Osteoblast (primary cell): ENCODE results near the gene FNDC3B. TPM values are rescaled to one million over a fixed set of nuclear protein-coding genes. Genes with fewer than 3 reads are reported as not detected.

ENCODE experiments used
- DNase-seq: peaks from one replicate; pipeline ENCODE4 v3.0.0; 2011; ENCODE audit warnings: low spot score, mixed read lengths; ENCODE audit not compliant: insufficient read length; ENCODE audit errors: missing footprints
- H2AFZ ChIP-seq: 2 replicates; pipeline ENCODE4 v1.6.0; 2011; ENCODE audit warnings: mild to moderate bottlenecking, low read length
- H3K27ac ChIP-seq: 2 replicates; pipeline ENCODE4 v1.5.1; 2011; ENCODE audit warnings: mild to moderate bottlenecking, low read depth, low read length, moderate library complexity
- H3K27me3 ChIP-seq: 2 replicates; pipeline ENCODE4 v1.6.0; 2012; ENCODE audit warnings: mild to moderate bottlenecking, control low read depth, inconsistent platforms, low read length, moderate library complexity; ENCODE audit not compliant: insufficient read depth
- H3K36me3 ChIP-seq: 2 replicates; pipeline ENCODE4 v1.5.1; 2011; ENCODE audit warnings: mild to moderate bottlenecking, low read length, control low read depth, moderate library complexity; ENCODE audit not compliant: insufficient read depth
- H3K4me1 ChIP-seq: 2 replicates; pipeline ENCODE4 v1.5.1; 2011; ENCODE audit warnings: mild to moderate bottlenecking, low read length, control low read depth, moderate library complexity; ENCODE audit not compliant: insufficient read depth
- H3K4me2 ChIP-seq: 2 replicates; pipeline ENCODE4 v1.6.0; 2011; ENCODE audit warnings: mild to moderate bottlenecking, low read length; ENCODE audit not compliant: insufficient read depth
- H3K4me3 ChIP-seq: fragments of 200-600 bp; sonication (generic); 3 replicates; pipeline ENCODE4 v1.5.1; 2012; ENCODE audit warnings: mild to moderate bottlenecking, low read length, inconsistent platforms; ENCODE audit not compliant: insufficient read depth
- H3K79me2 ChIP-seq: 2 replicates; pipeline ENCODE4 v1.6.0; 2012; ENCODE audit warnings: mild to moderate bottlenecking, low read length, control low read depth, inconsistent platforms; ENCODE audit not compliant: insufficient read depth
- H3K9me3 ChIP-seq: 2 replicates; pipeline ENCODE4 v1.5.1; 2011; ENCODE audit warnings: low read depth, low read length, control low read depth
- H4K20me1 ChIP-seq: 2 replicates; pipeline ENCODE4 v1.6.0; 2012; ENCODE audit warnings: mild to moderate bottlenecking, low read length, control low read depth; ENCODE audit not compliant: insufficient read depth
- CTCF ChIP-seq: IDR thresholded peaks from 2 replicates; pipeline ENCODE4 v1.5.1; 2011; ENCODE audit warnings: mild to moderate bottlenecking, low read depth, low read length, moderate library complexity; ENCODE audit errors: extremely low read depth
- total RNA-seq: library from RNA; depleted of rRNA; stranded (reverse); fragments of >200 nt; gene quantifications from 2 replicates; pipeline ENCODE4 v1.2.3, GENCODE V29; 2012

FNDC3B gene
- total RNA-seq, 1 donor = 179 TPM

- H3K9me3 ChIP-seq = no peaks in the 10 kb centered on the region
- no peak overlapping the region for H3K4me3 ChIP-seq
- H3K27ac ChIP-seq = peak overlapping the region; percentile 6
- peak overlapping the region; percentile 28 for H3K4me2 ChIP-seq
- H2AFZ ChIP-seq = no peak overlapping the region
- H3K27me3 ChIP-seq = no peaks in the 10 kb centered on the region
- H3K36me3 ChIP-seq = peaks cover 34% of the 10 kb centered on the region
- peaks cover 70% of the 10 kb centered on the region for H3K4me1 ChIP-seq
- peaks cover 96% of the 10 kb centered on the region for H4K20me1 ChIP-seq
- TF ChIP-seq CTCF = no peak
- peaks cover 99% of the 10 kb centered on the region for H3K79me2 ChIP-seq
- DNase-seq = no peak
These were observed 30.9 kb downstream of the FNDC3B start for GRCh38 chr3:172070269-172070668.

- TF ChIP-seq CTCF = no peak
- H3K36me3 ChIP-seq = peaks cover 34% of the 10 kb centered on the region
- no peak for DNase-seq
- H3K4me2 ChIP-seq = no peak overlapping the region
- no peak overlapping the region for H3K4me3 ChIP-seq
- H3K27me3 ChIP-seq = no peaks in the 10 kb centered on the region
- H3K4me1 ChIP-seq = peaks cover 65% of the 10 kb centered on the region
- peak overlapping the region; percentile 6 for H3K27ac ChIP-seq
- H4K20me1 ChIP-seq = peaks cover 96% of the 10 kb centered on the region
- H3K9me3 ChIP-seq = no peaks in the 10 kb centered on the region
- no peak overlapping the region for H2AFZ ChIP-seq
- H3K79me2 ChIP-seq = peaks cover 99% of the 10 kb centered on the region
These were observed 31.4 kb downstream of the FNDC3B start for GRCh38 chr3:172070802-172071201.

GRCh38 chr3:172071780-172072330, 32.5 kb downstream of the FNDC3B start:
- Histone ChIP-seq H3K27ac (no peak overlapping the region), H4K20me1 (peaks cover 96% of the 10 kb centered on the region), H2AFZ (no peak overlapping the region), H3K9me3 (no peaks in the 10 kb centered on the region), H3K4me2 (no peak overlapping the region), H3K4me3 (no peak overlapping the region), H3K4me1 (peaks cover 55% of the 10 kb centered on the region), H3K79me2 (peaks cover 99% of the 10 kb centered on the region), H3K36me3 (peaks cover 34% of the 10 kb centered on the region), H3K27me3 (no peaks in the 10 kb centered on the region)
- DNase-seq = no peak
- no peak for TF ChIP-seq CTCF

GRCh38 chr3:172072543-172072942, 33.2 kb downstream of the FNDC3B start:
- H4K20me1 ChIP-seq = peaks cover 96% of the 10 kb centered on the region
- H3K27me3 ChIP-seq = no peaks in the 10 kb centered on the region
- H3K79me2 ChIP-seq = peaks cover 99% of the 10 kb centered on the region
- H3K9me3 ChIP-seq = no peaks in the 10 kb centered on the region
- no peak overlapping the region for H3K27ac ChIP-seq
- no peak overlapping the region for H3K4me3 ChIP-seq
- H3K36me3 ChIP-seq = peaks cover 33% of the 10 kb centered on the region
- TF ChIP-seq CTCF = no peak
- H2AFZ ChIP-seq = no peak overlapping the region
- peaks cover 48% of the 10 kb centered on the region for H3K4me1 ChIP-seq
- no peak overlapping the region for H3K4me2 ChIP-seq
- no peak for DNase-seq
